GM21390 (cell line): ENCODE results near the gene ALAS1.
A peak's percentile ranks its signal among the peaks of the same experiment; 100 is the strongest.

Source experiments
- ATAC-seq: cut with Tn5 transposase; IDR thresholded peaks from one replicate; pipeline ENCODE4 v1.9.1; 2021; ENCODE audit not compliant: unreplicated experiment

ALAS1 gene

GRCh38 chr3:52233968-52234367 lies 36.0 kb downstream of the ALAS1 start:
- no peak for ATAC-seq

- no peak for ATAC-seq
Observed at GRCh38 chr3:52234516-52235447, 36.8 kb downstream of the ALAS1 start.

GRCh38 chr3:52236424-52236886 lies 38.5 kb downstream of the ALAS1 start:
- ATAC-seq = no peak

- no peak for ATAC-seq
Observed at GRCh38 chr3:52237006-52237656, 39.2 kb downstream of the ALAS1 start.

- ATAC-seq = no peak
Observed at GRCh38 chr3:52237657-52238172, 39.8 kb downstream of the ALAS1 start.

- peak; percentile 12 for ATAC-seq
Observed at GRCh38 chr3:52238193-52238760, 40.3 kb downstream of the ALAS1 start.

GRCh38 chr3:52238761-52239701 lies 41.1 kb downstream of the ALAS1 start, which contains the start of gene TWF2:
TWF2 (minus strand) TSS chr3:52239158; CDS start chr3:52239016, 142 bp downstream.
- ATAC-seq = peak; percentile 61

GRCh38 chr3:52240059-52240885 lies 42.3 kb downstream of the ALAS1 start:
- ATAC-seq = no peak

- ATAC-seq = no peak
Observed at GRCh38 chr3:52240886-52241370, 43.0 kb downstream of the ALAS1 start.

- ATAC-seq = no peak
Observed at GRCh38 chr3:52242039-52242438, 44.1 kb downstream of the ALAS1 start.

GRCh38 chr3:52243791-52244628 lies 46.0 kb downstream of the ALAS1 start:
- ATAC-seq = no peak

- peak; percentile 31 for ATAC-seq
Observed at GRCh38 chr3:52245322-52246263, 47.6 kb downstream of the ALAS1 start, which contains the start of gene PPM1M. PPM1M (plus strand) TSS chr3:52245759; CDS start chr3:52245825, 66 bp downstream.

- no peak for ATAC-seq
Observed at GRCh38 chr3:52246264-52246620, 48.3 kb downstream of the ALAS1 start.

GRCh38 chr3:52246728-52247408 lies 48.9 kb downstream of the ALAS1 start:
- no peak for ATAC-seq

- no peak for ATAC-seq
Observed at GRCh38 chr3:52247409-52248164, 49.6 kb downstream of the ALAS1 start.

GRCh38 chr3:52248165-52248541 lies 50.2 kb downstream of the ALAS1 start:
- ATAC-seq = no peak
